CD4-positive, alpha-beta T cell (primary cell): ENCODE results near the gene COG7. TPM values are rescaled to one million over a fixed set of nuclear protein-coding genes. Genes with fewer than 3 reads are reported as not detected.
"Not testable (repeated sequence)": the region's sequence is repeated elsewhere in the genome, so short reads cannot be mapped to it uniquely, and the experiment has no call there.

ENCODE experiments used
- ATAC-seq: fragments of 200-7000 bp; cut with Tn5 transposase; one replicate; pipeline ENCODE4 v1.10.0; 2022; ENCODE audit warnings: mild to moderate bottlenecking; ENCODE audit not compliant: poor library complexity
- CTCF ChIA-PET: fragments of 350-600 bp; sonication (Branson Sonifier 250); formaldehyde crosslinking; loops from one replicate; lab custom pipeline; 2021; ENCODE audit warnings: antibody characterized with exemption, inconsistent platforms; lab: Charles Lee
- POLR2A ChIA-PET: fragments of 350-600 bp; sonication (Branson Sonifier 250); formaldehyde crosslinking; loops from one replicate; lab custom pipeline; 2021; ENCODE audit warnings: antibody characterized with exemption, inconsistent platforms; lab: Charles Lee
- DNase-seq, 14 experiments: peaks; one replicate each; pipeline ENCODE4 v3.0.0-alpha.2; 2013 to 2020; ENCODE audit warnings: mixed read lengths in 2 of 14
- H3K27ac ChIP-seq, 2 donors: one replicate each; pipeline versions ENCODE4 v1.5.1 to v1.7.0; 2013; ENCODE audit warnings: low read length in 2 of 2, low read depth in 1 of 2, mild to moderate bottlenecking in 1 of 2
- H3K27me3 ChIP-seq, 2 experiments: 1 replicate in 1 of 2; 2 replicates in 1 of 2; pipeline versions ENCODE4 v1.6.1 to v1.7.0; 2013; ENCODE audit warnings: low read length in 2 of 2, control low read depth in 1 of 2, mild to moderate bottlenecking in 1 of 2, moderate library complexity in 1 of 2; ENCODE audit not compliant: insufficient read depth in 2 of 2, control insufficient read depth in 1 of 2
- H3K36me3 ChIP-seq: one replicate; pipeline ENCODE4 v1.6.1; 2013; ENCODE audit warnings: low read length, control low read depth; ENCODE audit not compliant: insufficient read depth
- H3K4me1 ChIP-seq: one replicate; pipeline ENCODE4 v1.6.1; 2013; ENCODE audit warnings: low read length, control low read depth; ENCODE audit not compliant: insufficient read depth
- H3K4me3 ChIP-seq: one replicate; pipeline ENCODE4 v1.5.1; 2013; ENCODE audit warnings: mild to moderate bottlenecking, low read length, moderate library complexity
- H3K9me3 ChIP-seq, 2 experiments: 1 replicate in 1 of 2; 2 replicates in 1 of 2; pipeline versions ENCODE4 v1.6.1 to v1.7.0; 2013; ENCODE audit warnings: low read length in 2 of 2, mild to moderate bottlenecking in 2 of 2, control low read depth in 1 of 2, moderate library complexity in 1 of 2; ENCODE audit not compliant: control insufficient read depth in 1 of 2, insufficient read depth in 1 of 2
- H3K27ac Mint-ChIP-seq: one replicate; pipeline ENCODE4 v1.8.0; 2020; ENCODE audit warnings: mixed read lengths
- H3K27me3 Mint-ChIP-seq: one replicate; pipeline ENCODE4 v1.8.0; 2021; ENCODE audit warnings: mixed read lengths
- H3K36me3 Mint-ChIP-seq: one replicate; pipeline ENCODE4 v1.8.0; 2021; ENCODE audit warnings: low read depth, mixed read lengths
- H3K4me1 Mint-ChIP-seq: one replicate; pipeline ENCODE4 v1.8.0; 2021; ENCODE audit warnings: low read depth, mixed read lengths
- H3K4me3 Mint-ChIP-seq: one replicate; pipeline ENCODE4 v1.8.0; 2020; ENCODE audit warnings: mild to moderate bottlenecking, mixed read lengths
- H3K9me3 Mint-ChIP-seq: one replicate; pipeline ENCODE4 v1.8.0; 2020; ENCODE audit warnings: mixed read lengths
- CTCF ChIP-seq: fragments of 200-600 bp; IDR thresholded peaks from one replicate; pipeline ENCODE4 v1.8.0; 2022; ENCODE audit warnings: antibody characterized with exemption, mild to moderate bottlenecking
- intact Hi-C, 2 experiments: fragments of 100-400 bp; cut with DNase I in 1 of 2; cut with micrococcal nuclease in 1 of 2; formaldehyde crosslinking; loops; one replicate each; pipeline versions ENCODE4 v1.15.1 to v1.9.0; 2023 to 2025; cut with DNase I, micrococcal nuclease
- total RNA-seq, 174 experiments: library from RNA in 2 of 174; stranded (reverse) in 2 of 174; gene quantifications; one replicate each; pipeline ENCODE4 v1.2.3 and lab custom pipeline; 2021 to 2026

The COG7 gene
- total RNA-seq, 2 experiments from 2014 or later, result 12.6 to 13.6 TPM

GRCh38 chr16:23392223-23392600 lies 60.8 kb downstream of the COG7 start:
- intact Hi-C loops, result no loop called here
- Mint-ChIP-seq H3K27me3 (no peaks in the 10 kb centered on the region), H3K9me3 (no peaks in the 10 kb centered on the region), H3K4me3 (no peak overlapping the region), H3K36me3 (peaks cover 81% of the 10 kb centered on the region), H3K4me1 (no peaks in the 10 kb centered on the region), H3K27ac (no peak overlapping the region)
- CTCF ChIA-PET, result no interaction called here
- ATAC-seq (no peak), DNase-seq (no peak)
- no peaks in the 10 kb centered on the region for H3K4me1 ChIP-seq
- no peak overlapping the region for H3K27ac ChIP-seq
- peaks cover 67% of the 10 kb centered on the region for H3K36me3 ChIP-seq
- H3K9me3 ChIP-seq, result no peaks in the 10 kb centered on the region
- no peaks in the 10 kb centered on the region for H3K27me3 ChIP-seq
- H3K4me3 ChIP-seq, result no peak overlapping the region
- POLR2A ChIA-PET, result no interaction called here
- TF ChIP-seq CTCF, result no peak

GRCh38 chr16:23391381-23392222 lies 61.4 kb downstream of the COG7 start:
- ChIA-PET POLR2A (no interaction called here), CTCF (no interaction called here)
- no peaks in the 10 kb centered on the region for H3K9me3 ChIP-seq
- peaks cover 75% of the 10 kb centered on the region for H3K36me3 Mint-ChIP-seq
- no peak overlapping the region for H3K27ac Mint-ChIP-seq
- no peaks in the 10 kb centered on the region for H3K27me3 Mint-ChIP-seq
- H3K9me3 Mint-ChIP-seq, result no peaks in the 10 kb centered on the region
- H3K27ac ChIP-seq, result no peak overlapping the region
- ATAC-seq, result no peak
- H3K36me3 ChIP-seq, result peaks cover 62% of the 10 kb centered on the region
- H3K4me1 ChIP-seq, result no peaks in the 10 kb centered on the region
- H3K4me3 Mint-ChIP-seq, result no peak overlapping the region
- H3K4me1 Mint-ChIP-seq, result no peaks in the 10 kb centered on the region
- no peak for DNase-seq
- TF ChIP-seq CTCF, result no peak
- intact Hi-C loops, result no loop called here
- H3K4me3 ChIP-seq, result no peak overlapping the region
- H3K27me3 ChIP-seq, result no peaks in the 10 kb centered on the region

- H3K9me3 Mint-ChIP-seq, H3K27me3 Mint-ChIP-seq, POLR2A ChIA-PET, H3K4me1 Mint-ChIP-seq, H3K27ac ChIP-seq, CTCF ChIA-PET, H3K27ac Mint-ChIP-seq, intact Hi-C loops, H3K4me3 ChIP-seq, H3K4me1 ChIP-seq, DNase-seq, H3K4me3 Mint-ChIP-seq, H3K9me3 ChIP-seq, ATAC-seq, H3K27me3 ChIP-seq: not testable (repeated sequence)
- H3K36me3 ChIP-seq, result peaks cover 46% of the 10 kb centered on the region
- peaks cover 60% of the 10 kb centered on the region for H3K36me3 Mint-ChIP-seq
Measured at GRCh38 chr16:23389936-23390335, 63.1 kb downstream of the COG7 start.

GRCh38 chr16:23389201-23389600 lies 63.8 kb downstream of the COG7 start:
- no peaks in the 10 kb centered on the region for H3K4me1 Mint-ChIP-seq
- Histone ChIP-seq H3K27me3 (no peaks in the 10 kb centered on the region), H3K4me1 (no peaks in the 10 kb centered on the region), H3K9me3 (no peaks in the 10 kb centered on the region), H3K4me3 (no peak overlapping the region), H3K27ac (no peak overlapping the region), H3K36me3 (peaks cover 46% of the 10 kb centered on the region)
- no peaks in the 10 kb centered on the region for H3K27me3 Mint-ChIP-seq
- H3K4me3 Mint-ChIP-seq, result no peak overlapping the region
- ChIA-PET CTCF (no interaction called here), POLR2A (no interaction called here)
- H3K27ac Mint-ChIP-seq, result no peak overlapping the region
- TF ChIP-seq CTCF, result no peak
- H3K36me3 Mint-ChIP-seq, result peaks cover 55% of the 10 kb centered on the region
- intact Hi-C loops, result no loop called here
- no peak for DNase-seq
- no peak for ATAC-seq
- no peaks in the 10 kb centered on the region for H3K9me3 Mint-ChIP-seq
